Effector CD4-positive, alpha-beta T cell (primary cell): ENCODE data around the gene CACNA1F.

ENCODE experiments used
- DNase-seq: peaks from one replicate; pipeline ENCODE4 v3.0.0-alpha.2; 2020
- total RNA-seq: gene quantifications from one replicate; lab custom pipeline; 2026; lab: John Stamatoyannopoulos, UW

Gene CACNA1F
- 2.3 reads per million, percentile 5 among the genes with 10 or more reads in this experiment for total RNA-seq

DNA sequence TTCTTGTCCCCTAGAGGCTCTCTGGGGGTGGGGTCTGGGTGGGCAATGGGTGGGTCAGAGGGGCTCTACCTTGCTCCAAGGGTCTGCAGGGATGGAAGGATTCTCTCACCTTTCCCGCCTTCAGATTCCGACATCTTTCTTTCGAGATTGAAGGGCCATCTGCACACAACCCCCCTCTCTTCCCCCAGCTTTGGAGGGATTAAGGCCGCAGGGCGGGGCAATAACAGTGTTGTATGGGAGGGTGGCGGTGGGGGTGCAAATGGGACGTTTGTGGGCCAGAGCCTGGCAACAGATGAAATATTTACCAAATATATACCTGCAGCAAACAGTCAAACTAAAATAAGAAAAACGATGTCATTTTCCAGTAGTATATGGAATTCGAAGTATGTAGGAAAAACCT lies at the start of gene CACNA1F:
Gene CACNA1F, minus strand, starts transcription at position 165 of the 400 bp plus-strand sequence. Its CDS starts 31 bp downstream, at position 134.
- no peak for DNase-seq

DNA sequence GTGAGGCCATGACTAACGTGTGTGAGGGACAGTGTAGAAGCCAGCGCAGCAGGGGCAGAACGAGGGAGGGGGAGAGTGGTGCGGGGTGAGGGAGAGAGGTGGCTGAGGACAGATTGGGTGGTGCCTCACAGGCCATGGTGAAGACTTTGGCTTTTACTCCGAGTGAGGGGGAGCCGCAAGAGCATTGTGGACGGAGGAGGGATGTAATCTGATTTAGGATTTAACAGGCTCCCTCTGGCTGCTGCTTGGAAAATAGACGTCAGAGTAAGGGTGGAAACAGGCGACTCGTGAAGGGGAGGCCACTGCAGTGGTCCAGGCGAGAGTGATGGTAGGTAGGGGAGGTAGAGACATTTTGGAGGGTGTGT lies 49.5 kb upstream of the CACNA1F start:
- no peak for DNase-seq

DNA sequence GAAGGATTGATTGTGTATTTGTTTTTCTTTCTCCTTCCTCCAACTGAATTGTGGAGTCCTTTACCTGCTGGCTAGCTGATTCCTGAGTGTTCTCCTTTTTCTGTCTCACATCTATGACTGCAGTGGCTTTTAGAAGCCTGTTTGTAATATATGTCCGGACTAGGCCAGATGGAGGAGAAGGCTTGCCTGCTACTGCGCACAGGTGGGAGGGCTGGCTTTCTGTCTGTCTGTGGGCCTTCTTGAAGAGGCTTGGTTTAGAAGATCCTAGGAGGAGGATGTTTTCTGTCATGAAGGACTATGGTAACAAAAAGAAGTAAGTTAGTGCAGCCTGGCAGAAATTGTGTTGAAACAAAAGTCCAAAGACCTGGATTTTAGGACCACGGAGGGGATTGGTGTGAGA lies 44.9 kb upstream of the CACNA1F start:
- DNase-seq, result no peak

DNA sequence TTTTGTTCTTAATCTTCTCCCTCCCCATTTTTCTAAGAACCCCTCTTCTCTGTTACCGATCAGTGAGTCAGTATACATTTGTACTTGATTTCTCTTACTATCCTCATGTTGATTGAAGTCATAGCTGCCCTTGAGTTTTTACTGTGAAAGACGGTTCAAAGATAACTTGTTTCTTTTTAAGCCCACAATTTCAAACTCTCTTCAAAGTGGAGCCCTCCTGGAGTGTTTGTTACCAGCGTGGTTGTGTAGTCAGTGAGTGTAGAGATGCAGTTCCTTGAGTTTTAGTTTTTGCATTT lies 44.3 kb upstream of the CACNA1F start:
- DNase-seq, result no peak

DNA sequence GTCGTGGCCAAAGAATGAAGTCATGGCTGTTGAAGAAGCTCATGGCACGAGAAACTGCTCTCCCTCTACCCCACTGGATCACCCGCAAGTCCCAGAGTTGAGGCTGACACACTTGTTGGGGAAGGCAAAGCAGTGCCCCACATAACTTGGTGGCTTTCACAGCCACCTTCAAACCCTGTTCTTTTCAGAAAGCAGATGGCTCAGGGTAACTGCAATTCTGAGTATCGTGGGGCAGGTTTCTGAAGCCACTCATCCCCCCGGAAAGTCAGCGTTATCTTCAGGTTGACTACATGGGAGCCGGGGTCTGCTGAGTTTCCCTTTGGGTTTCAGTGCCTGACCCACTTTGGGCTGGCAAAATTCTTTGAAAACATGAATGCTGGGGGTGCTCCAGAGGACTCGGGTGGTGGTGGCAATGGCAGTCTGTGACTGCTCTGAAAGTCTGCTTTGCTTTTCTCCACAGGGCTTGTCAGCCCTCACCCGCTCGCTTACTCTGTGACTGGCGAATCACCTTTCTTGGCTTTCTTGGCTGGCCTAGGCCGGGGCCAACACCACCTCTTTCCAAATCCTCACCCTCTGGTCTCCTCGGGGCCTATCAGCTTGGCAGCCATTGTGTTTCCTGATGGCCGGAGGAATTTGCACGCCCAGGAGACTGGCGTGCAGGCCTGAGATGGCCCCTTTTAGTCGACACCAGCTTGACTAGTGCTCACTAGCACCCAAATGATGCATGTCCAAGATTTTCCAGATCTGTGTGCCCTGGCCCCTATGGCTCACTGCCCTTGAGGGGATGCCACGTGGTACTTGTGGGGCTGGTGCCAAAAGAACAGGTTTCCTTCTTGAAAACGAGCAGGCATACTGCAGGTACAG lies 43.8 kb upstream of the CACNA1F start:
- no peak for DNase-seq

DNA sequence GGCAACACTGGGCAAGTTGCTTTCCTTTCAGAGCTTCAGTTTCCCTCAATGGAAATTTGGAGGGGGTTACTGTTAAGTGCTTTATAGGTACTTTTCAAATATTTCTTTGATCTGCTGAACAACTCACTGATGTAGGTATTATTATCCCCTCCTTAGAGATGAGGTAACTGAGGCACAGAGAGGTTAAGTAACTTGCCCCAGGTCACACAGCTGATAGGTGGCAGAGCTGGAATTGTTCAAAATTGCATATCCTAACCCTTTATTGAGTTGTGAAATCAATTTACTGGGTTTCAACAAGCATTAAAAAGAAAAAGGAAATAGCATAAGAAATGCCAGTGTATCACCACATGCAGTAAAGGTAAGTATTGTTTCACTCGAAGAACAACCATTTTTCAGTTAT lies 43.1 kb upstream of the CACNA1F start:
- DNase-seq, result no peak

DNA sequence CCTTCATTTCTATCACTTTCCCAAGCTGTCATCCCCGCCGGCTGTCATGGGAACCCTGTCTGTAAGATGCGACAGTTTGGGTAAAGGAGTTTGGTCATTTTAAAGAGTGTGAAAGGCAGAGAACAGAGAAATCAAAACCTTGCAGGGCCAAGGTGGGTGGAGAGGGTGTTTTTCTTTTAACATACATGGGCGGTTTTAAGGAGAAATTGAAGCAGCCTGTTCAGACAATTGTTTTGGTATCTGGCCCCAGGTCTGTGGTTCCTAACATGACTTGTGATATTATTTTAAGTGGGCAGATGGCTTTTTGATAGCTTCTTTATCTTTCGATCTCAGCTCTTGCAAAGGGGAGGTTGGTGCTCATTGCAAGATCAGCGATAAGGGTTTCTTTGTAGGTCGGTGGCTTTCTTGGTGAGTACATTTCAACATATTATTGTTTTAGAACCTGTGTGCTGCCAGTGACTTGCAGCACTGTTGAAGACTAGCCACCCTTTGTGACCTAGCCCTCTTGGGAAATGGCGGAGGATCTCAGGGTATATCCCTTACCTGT lies 40.1 kb upstream of the CACNA1F start:
- peak; percentile 23 for DNase-seq

DNA sequence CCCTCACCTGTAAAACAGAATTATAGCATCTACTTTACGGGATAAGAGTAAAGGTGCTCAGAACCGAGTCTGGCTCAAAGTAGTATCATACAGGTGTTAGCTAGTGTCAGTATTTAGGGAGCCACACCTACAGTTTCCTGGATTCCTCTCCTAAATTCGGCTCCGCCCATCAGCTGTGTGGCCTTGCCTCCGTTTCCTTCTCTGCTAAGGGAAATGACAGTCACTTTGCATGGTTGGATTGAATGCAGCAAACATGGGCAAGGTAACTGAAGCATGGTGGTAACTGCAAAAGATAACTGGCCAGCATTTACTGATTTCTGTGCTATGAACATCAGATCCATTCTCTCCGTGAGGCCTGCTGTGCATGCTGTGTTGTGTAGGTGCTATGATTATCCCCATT lies 39.3 kb upstream of the CACNA1F start:
- no peak for DNase-seq

DNA sequence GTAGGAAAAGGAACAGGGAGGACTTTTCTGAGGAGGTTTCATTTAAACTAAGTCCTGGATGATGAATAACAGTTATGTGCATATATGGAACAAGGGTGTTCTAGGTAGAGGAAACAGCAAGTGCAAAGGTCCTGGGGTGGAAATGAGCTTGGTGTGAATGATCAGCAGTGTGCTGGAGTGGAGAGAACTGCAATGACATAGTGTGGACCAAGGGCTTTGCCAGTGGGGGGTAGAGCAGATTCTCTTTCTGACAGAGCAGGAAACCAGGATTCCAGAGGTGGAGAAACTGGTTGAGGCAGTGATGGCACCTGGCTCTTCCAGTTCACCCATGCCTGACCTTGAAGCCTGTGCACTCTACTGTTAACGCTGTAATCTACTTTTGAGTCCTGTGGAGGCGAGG lies 38.2 kb upstream of the CACNA1F start:
- no peak for DNase-seq

DNA sequence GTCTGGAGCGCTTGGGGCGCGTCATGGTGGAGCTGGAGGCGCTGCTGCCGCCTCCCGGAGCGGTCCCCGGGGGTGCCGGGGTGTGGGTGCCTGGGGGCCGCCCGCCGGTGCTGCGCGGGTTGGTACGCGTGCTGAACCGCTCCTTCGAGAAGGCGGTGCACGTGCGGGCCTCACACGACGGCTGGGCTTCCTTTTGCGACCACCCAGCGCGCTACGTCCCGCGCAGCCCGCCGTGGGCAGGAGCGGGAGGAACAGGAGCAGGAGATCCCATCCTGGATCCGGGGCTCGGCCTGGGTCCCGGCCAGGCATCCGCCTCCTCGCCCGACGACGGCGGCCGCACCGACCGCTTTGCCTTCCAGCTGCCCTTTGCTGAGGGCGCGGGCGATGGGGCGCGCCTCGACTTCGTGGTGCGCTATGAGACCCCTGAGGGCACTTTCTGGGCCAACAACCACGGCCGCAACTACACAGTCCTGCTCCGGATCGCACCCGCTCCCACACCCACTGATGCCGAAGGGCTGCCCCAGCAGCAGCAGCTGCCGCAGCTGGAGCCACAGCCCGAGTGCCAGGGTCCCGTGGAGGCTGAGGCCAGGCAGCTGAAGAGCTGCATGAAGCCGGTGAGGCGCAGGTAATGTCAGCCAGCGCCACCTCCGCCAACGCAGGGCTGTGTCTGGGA lies 37.2 kb upstream of the CACNA1F start:
- DNase-seq, result no peak

DNA sequence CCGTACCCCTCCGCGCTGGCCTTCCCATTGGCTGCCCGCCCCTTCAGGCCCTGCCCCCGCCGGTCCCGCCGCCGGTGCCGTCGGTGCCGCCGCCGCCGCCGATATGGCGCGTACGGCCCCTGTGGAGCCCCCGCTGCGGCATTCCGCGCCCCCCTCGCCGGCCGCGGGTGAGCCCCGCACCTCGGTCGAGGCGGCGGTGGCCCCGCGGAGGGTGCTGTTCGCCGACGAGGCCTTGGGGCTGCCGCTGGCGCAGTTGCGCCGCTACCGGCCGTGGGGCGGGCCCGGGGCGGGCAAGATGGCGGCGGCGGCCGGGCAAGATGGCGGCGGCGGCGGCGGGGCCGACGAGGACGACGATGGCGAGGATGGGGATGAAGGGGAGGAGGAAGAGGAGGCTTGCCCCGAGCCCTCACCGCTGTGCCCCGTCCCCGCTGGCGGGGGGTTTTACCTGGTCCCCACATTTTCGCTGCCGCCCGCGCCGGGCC lies 36.7 kb upstream of the CACNA1F start, which contains the start of gene PPP1R3F:
Gene PPP1R3F, plus strand, starts transcription at position 27 of the 482 bp plus-strand sequence. Its CDS starts 77 bp downstream, at position 104.
- DNase-seq, result peak; percentile 26

DNA sequence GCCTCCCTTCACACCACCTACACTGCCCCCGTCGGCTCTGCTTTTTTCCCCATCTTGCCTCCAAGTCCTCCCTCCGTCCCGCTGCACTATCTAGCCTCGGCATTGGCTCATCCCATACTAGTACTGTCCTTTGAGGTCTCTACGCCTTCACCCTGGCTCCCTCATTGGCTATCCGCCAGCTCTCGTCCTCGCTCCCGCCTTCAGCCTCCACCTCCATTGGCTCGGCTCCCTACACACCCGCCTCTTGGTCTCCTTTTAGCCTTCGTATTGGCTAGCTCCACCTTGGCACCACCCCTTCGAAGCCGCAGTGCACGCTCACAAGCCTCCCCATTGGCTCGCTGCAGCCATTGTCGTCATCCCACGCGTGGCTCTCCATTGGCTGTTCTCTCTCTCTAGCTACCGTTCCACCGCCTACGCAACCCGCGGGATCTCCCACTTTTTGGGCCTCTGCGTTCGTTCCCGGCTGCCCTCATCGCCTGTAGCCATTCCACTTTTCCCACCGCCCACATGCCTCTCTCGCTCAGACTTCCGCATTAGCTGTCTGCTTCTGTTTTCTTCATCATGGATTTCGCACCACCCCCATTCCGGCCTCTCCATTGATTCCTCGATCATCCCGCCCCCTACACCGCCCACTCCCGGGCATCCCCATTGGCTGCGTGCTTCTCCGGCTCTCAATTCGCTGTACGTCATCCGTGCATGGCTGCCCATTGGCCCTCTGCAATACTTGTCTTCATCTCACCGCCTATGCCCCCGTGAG lies 36.0 kb upstream of the CACNA1F start:
- DNase-seq, result peak; percentile 90

DNA sequence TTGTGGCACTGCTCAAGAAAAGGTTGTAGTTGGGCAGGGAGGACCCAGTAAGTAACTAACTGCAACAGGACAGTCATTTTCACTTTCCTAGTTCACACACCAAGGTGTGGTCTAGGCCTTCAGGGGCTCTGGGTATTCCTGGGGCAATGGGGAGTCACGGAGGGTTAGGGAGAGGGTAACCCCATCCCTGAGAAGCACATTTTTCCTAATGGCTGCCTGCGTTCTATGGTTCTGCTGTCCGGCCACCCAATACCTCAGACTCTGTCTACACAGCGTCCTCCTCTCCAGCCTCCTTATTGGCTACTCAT lies 35.5 kb upstream of the CACNA1F start:
- DNase-seq, result no peak

DNA sequence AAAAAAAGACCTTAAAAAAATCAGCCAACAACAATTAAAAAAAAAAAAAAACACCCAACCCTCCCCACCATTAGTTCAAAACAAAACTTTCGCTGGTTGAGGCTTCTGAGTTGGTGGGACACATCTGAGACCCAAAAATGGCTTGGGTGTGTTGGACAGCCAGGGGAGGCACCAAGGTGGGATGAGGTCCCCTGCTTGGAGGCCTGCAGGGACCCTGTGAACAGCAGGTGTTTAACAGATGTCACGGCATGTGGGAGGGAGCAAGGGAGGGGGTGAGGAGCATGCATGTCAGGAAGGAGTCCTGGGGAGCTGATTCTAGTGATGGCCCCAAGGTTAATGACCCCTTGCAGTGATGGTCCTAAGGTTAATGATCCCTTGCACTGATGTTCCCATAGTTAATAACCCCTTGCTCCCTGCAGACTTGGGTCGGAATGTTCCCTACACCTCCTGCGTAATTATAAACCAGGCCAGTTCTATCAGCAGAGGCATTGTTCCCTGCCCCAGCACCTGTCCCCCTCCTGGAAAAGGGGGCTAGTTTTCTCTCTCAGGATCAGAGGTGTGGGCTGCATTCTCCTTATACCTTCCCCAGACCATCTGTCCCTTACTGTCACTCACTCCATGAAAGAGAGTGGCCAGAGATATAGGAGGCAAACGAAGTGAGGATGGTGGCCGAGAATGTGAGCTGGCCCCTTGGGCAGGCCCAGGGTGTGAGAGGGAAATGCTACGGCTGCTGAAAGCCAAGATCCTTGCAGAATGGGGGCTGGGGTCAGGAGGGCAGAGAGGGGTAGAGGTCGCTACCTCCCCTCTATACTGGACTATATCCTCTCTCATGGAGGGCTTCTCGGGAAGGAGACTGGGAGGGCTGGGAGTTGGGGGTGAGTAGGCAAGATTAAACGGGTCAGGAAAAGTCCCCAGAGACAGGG lies 33.6 kb upstream of the CACNA1F start:
- no peak for DNase-seq

DNA sequence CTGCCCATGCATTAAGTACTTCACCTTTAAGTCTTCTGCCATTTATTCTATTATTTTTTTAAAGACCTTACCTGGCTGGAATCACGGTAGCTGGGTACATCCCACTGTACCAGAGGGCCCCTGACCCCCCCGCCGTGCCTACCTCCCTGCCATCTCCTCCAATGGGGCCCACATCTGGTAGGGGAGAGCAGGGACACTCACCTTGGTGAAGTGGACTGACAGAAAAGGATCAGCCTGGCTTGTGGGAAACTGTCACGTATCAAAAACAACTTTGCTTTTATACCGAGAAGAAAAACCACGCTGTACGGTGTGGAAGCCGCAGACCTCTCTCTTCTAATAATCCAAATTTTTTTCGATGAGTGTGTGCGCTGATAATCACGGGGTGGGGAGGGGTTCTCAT lies 31.3 kb upstream of the CACNA1F start, which contains the start of gene FOXP3:
Gene FOXP3, minus strand, starts transcription at position 251 of the 400 bp plus-strand sequence. CDS start 6,205 bp downstream, outside the sequence.
- DNase-seq, result no peak

DNA sequence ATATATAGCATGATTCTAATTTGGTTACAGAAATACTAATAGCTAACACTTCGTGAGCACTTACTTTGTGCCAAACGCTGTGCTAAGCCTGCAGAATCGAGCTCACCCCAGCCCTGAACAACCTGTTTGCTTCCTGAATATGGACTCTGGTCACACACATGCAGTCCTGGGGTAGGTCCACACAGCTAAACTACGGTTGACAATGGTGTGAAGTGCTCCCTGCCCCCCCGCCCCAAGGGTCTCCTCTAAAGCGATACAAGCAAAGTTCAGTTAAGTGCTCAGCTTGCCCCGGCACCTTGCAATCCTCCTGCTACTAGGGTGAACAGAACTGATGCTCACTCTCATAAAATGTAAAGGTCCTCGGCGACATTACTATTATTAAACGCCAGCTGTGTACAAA lies 30.5 kb upstream of the CACNA1F start:
- DNase-seq, result no peak

DNA sequence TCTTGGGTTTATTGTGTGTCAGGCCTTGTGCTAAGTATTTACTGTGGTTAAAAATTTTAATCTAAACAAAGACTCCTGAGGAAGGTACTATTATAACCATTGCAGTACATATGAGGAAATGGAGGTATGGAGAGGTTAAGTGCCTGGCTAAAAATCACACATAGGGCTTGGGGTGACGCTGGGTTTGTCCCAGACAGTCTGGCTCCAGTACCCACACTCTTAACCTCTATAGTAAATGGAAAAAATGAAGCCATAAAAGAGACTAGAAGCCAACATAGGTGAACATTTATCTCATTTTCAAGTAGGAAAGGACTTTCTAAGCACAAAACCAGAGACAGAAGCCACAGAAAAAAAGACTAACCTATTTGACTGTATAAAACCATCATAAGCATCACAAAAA lies 29.5 kb upstream of the CACNA1F start:
- no peak for DNase-seq

DNA sequence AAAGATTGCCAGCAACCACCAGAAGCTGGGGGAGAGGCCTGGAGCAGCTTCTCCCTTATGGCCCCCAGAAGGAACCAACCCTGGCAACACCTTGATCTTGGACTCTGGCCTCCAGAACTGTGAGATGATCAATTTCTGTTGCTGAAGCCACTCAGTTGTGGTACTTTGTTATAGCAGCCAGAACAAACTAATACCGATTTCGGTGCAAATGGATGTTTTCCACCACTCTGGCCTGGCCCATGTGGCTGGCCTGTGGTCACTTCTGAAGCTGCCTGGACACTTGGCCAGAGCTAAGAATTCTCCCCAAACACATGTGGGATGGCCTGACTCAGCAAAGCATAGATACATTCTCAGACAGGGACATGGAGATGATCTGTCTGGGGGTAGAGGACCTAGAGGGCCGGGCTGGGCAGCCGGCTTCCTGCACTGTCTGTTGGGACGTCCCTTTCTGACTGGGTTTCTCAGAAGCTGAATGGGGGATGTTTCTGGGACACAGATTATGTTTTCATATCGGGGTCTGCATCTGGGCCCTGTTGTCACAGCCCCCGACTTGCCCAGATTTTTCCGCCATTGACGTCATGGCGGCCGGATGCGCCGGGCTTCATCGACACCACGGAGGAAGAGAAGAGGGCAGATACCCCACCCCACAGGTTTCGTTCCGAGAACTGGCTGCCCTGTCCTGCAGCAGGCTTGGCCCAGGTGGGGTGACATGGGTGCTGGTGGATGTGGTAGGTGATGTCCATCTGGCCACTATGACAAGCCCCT lies 27.3 kb upstream of the CACNA1F start:
- no peak for DNase-seq

DNA sequence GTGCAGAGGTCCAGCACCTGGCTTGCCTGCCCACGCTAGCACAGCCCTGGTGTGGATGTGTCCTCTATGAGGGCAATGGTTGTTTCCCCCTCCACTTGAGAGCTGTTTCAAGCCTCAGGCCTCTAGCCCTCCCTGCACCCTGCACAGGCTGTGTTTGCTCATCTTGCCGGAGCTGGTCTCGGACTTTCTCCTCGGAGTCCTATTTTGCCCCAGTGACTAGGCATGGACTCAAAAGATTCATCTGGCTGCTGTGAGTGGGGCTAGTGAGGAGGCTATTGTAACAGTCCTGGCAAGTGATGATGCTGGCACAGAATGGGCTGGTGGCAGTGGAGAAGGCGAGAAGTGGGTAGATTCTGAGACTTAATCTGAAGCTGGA lies 25.6 kb upstream of the CACNA1F start:
- DNase-seq, result no peak

DNA sequence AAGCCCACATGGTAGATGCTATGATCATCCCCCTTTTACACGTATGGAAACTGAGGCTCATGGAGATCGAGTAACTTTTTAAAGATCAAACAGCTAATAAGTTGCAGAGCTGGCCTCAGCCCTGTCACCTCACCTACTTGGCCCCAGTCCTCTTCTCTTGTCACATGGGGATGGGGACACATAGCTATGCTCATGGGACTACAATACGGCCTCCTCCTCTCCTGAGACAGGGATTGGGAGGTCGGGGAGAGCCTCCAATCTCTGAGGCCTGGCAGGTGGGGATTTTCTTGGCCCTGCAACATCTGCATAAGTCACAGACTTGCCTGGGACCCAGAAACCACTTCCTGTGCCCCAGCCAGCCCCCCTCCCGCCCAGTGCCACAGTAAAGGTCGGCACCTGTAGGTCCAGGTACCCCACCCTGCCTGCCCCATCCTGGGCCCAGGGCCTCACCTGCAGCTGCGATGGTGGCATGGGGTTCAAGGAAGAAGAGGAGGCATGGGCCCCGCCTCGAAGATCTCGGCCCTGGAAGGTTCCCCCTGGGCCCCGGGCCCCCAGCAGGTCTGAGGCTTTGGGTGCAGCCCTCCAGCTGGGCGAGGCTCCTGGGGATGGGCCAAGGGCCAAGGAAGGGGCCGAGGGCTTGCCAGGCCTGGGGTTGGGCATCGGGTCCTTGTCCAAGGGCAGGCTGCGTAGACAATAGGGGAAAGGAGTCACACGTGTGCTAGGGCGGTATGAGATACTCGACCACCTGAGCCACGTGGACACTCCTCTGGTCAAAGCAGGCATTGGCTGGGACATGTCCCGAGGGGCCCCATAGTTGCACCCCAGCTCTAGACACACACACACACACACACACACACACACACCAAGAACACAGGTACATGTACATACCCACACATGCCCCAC lies 25.0 kb upstream of the CACNA1F start:
- no peak for DNase-seq
